Endothelial cell of umbilical vein (primary cell): ENCODE measurements around the gene PTPRQ.

Experiments used
- CTCF ChIP-seq, 2 donors: IDR thresholded peaks; 1 replicate in 1 of 2; 2 replicates in 1 of 2; pipeline ENCODE4 v1.5.1; 2011; ENCODE audit warnings: low read length in 2 of 2, mild to moderate bottlenecking in 2 of 2, moderate library complexity in 2 of 2, control low read depth in 1 of 2, inconsistent platforms in 1 of 2, low read depth in 1 of 2; ENCODE audit not compliant: insufficient read depth in 1 of 2; ENCODE audit errors: extremely low read depth in 1 of 2
- POLR2A ChIP-seq: IDR thresholded peaks from 2 replicates; pipeline ENCODE4 v1.6.1; 2012; ENCODE audit warnings: low read depth, mild to moderate bottlenecking, control low read depth, low read length
- POLR2AphosphoS5 ChIP-seq: IDR thresholded peaks from 2 replicates; pipeline ENCODE4 v1.6.1; 2012; ENCODE audit warnings: low read depth, mild to moderate bottlenecking, control low read depth, low read length, moderate library complexity; ENCODE audit not compliant: insufficient read depth

- TF ChIP-seq CTCF (IDR thresholded peaks at IDR 0.05; ENCODE audit: extremely low read depth in 1 of 2, insufficient read depth in 1 of 2, low read depth in 1 of 2, low read length in 2 of 2) (peak; percentile 33 to 48), POLR2A (no peak), POLR2AphosphoS5 (no peak)
Measured at GRCh38 chr12:80412343-80412953, 31.6 kb upstream of the PTPRQ start.
